ENCODE data around the gene OXCT2.
"Not testable (repeated sequence)": the region's sequence is repeated elsewhere in the genome, so short reads cannot be mapped to it uniquely, and the experiment has no call there.

The OXCT2 gene
- 0.26 to 0.57 reads per million in 2 donors for total RNA-seq

DNA sequence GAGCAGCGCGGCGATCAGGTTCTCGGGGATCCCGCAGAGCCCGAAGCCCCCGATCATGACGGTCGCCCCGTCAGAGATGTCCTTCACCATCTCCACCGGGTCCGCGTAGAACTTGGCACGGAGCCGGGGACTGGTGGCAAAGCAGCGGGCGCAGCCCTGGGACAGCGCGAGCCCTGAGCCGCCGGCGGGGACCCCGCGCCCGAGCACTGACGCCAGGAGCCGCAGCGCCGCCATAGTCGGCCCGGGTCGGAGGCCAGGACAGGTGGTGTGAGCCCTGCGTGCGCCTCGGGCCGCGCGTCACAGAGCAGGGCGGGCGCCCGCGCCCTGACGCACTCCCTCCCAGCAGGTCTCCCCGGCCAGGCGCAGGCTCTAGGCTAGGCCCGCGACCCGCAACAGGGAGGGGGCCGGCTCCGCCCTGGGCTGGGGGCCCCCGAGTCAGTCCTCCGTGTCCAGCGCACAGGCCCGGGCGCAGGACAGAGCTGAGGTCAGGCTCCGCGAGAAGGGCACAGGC is at the start of gene OXCT2:
Gene OXCT2, minus strand, starts transcription at position 327 of the 511 bp plus-strand sequence. Its CDS starts 93 bp downstream, at position 234.
- not testable (repeated sequence) for DNase-seq

DNA sequence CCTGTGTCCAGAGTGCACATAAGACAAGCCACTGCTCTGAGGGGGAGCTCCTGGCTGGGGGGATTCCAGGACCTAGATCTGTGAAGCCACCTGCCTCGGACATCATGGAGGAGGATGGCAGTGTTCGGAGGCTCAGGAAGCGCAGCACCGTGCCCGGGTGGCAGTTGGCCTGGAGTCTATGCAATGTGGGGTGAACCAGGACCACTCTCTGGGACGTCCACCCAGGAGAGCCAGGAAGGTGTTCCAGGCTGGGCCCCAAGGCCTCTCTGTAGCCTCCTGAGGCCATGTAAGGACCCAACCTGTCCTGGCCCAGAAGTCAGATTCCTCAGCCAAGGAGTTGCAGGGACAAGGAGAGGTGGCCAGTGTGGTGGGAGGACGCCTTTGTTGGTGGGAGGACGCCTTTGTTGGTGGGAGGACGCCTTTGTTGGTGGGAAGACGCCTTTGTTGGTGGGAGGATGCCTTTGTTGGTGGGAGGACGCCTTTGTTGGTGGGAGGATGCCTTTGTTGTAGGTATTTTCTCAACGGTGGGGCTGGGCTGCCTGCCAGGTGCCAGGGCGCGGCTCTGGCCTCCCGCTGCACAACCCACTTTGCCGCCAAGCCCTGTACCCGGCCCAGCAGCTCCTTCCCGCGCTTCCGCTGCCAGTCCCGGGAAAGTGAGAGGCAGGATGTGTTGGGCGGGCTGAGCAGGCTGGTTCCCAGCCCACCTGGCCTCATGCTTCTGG is 48.1 kb upstream of the OXCT2 start:
- DNase-seq, result no peak

GRCh38 chr1:39818482-39818881 is 47.3 kb upstream of the OXCT2 start:
- no peak for DNase-seq

DNA sequence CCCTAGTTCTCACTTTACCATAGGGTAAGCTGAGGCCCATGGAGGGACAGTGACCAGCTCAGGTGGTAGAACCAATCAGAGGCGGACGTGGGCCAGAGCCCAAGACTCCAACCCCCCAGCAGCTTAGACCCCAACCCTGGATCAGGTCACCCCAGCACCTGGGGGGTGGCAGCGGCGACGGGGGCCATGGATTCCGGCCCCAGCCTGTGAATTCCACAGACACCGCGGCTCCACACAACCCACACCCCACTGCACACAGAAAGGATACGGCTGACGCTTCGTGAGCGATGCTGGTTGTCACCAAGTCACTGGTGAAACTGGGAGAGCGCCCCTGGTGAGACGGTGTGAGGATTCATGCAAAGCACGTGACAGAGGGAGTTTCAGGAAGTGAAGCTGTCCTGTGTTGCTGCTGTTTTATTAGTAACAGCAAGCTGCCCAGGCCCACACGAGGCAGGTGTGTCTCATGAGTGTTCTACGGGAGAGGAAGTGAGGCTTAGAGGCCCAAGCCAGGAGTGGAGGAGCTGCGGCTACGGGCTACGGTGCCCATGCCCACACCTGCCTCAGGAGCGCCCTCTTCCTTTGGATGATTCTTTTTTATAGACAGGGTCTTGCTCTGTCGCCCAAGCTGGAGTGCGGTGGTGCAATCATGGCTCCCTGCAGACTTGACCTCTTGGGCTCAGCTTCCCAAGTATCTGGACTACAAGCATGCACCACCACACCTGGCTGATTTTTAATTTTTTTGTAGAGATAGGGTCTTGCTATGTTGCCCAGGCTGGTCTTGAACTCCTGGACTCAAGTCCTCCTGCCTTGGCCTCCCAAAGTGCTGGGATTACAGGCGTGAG is 46.2 kb upstream of the OXCT2 start:
- DNase-seq, result not testable (repeated sequence)

DNA sequence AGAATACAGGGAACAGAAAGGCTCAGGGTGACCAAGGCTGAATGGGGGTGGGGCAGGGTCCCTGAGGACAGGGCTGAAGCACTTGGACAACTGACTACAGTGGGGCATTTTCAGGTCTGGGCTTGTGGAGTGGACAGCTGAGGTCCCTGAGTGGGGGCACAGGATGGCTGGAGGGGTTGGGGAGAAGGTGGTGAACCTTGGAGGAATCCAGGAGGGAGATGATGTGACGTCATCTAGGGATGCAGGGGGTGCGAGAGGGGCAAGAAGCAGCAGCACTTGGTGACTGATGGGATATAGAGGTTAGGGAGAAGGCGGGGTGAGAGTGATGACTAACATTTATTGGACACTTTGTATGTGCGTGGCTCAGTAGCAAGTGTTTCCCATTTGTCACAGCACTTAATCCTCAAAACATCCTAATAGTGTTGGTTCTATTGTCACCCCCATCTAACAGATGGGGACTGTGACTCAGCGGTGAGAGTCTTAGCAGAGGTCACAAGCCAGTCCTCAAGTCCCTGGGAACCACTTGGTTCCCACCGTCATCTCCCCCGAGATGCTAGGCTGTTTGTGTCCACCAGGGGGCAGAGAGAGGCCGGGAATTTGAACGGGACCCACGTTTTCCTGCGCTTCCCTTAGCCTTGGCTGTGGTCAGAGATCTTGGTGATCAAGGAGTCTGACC is 45.4 kb upstream of the OXCT2 start:
- no peak for DNase-seq

GRCh38 chr1:39812913-39813312 is 41.8 kb upstream of the OXCT2 start:
- no peak for DNase-seq

DNA sequence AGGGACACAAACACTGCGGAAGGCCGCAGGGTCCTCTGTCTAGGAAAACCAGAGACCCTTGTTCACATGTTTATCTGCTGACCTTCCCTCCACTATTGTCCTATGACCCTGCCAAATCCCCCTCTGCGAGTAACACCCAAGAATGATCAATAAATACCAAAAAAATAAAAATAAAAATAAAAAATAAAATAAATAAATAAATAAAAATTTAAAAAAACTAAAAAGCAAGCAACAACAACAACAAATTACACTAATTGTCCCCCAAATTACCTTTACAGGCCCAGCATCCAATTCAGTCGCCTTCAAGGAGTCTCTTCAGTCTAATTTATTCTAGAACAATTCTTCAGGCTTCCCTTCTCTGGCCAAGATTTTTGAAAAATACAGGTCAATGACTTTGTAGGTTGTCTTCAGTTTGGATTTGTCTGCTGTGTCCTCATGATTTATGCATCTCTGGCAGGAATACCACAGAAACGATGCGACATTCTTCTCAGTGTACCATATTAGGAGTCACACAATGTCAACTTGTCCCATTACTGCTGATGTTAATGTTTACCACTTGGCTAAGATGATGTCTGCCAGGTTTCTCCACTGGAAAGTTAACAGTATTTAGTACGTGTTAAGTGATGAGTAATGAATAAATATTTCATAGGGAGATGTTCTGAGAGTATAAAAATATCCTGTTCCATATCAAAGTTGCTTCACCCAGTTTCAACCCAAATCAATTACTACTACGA is 37.8 kb upstream of the OXCT2 start:
- no peak for DNase-seq

GRCh38 chr1:39805385-39805784 is 34.2 kb upstream of the OXCT2 start:
- DNase-seq, result no peak

DNA sequence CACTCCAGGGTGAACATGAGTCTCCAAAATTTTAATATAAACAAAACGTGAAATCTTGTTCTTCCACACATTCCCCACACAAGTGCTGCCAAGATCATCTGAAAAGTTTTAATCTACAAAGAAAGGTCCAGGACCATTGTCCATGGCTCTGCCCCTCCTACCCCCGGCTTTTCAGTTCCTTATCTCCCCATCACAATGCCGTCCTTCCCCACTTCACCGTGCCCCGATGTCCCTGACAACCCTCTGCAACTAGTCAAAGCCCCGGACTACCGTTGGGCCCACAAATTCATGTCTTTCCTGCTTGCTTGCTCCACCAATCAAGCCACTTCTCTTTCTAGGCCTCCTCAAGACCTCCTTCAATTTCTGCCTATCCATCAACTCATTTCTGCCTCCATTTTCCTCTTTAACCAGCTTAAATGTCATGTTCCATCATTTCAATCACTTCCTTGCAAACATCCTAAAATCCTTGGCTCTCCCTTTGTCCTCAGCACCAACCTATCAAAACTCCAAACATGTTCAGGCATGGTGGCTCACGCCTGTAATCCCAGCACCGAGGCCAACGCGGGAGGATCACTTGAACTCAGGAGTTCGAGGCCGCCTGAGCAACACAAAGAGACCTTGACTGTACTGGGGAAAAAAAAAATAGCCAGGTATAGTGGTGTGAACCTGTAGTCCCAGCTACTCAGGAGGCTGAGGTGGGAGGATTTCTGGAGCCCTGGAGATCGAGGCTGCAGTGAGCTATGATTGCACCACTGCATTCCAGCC is 31.5 kb upstream of the OXCT2 start:
- no peak for DNase-seq

DNA sequence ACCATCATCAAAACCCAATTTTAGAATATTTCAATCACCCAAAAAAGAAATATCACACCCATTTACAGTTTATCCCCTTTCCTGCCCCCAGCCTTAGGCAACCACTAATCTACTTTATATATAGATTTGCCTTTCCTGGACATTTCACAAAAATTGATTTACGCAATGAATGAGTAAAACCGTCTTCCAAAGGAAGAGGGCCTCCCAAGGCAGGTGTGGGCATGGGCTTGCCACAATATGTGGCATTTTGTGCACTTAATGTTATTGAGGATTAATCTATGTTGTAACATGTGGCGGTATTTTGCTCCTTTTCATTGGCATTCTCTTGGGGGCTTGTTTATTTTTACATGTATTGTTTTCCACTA is 29.3 kb upstream of the OXCT2 start:
- DNase-seq, result no peak

DNA sequence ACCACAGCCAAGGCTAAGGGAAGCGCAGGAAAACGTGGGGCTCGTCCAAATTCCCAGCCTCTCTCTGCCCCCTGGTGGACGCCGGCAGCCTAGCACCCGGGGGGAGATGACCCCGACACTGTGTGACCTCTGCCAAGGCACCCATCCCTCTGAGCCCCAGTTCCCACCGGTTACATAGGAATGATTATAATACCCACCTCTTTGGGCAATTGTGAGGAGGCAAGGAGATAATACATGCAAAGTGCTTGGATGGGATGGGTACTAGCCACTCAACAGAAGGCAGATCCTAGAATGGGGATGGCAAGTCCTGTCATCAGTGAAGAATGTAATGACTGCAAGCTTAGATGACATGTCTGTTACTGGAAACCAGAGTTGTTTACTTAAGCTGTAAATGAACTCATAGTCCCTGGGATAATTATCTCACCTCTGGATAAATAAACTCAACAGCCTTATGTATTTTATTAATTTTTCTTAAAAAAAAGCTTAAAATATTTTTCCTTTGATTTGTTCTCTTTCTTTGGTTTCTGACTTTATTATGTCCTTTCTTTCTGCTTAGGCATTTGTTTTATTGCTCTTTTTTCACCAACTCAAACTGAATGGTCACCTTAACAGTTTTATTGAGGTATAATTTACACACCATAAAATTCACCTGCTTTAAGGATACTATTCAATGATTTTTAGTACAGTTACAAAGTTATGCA is 28.8 kb upstream of the OXCT2 start:
- DNase-seq, result peak; percentile 34

GRCh38 chr1:39798859-39799769 is 28.0 kb upstream of the OXCT2 start:
- not testable (repeated sequence) for DNase-seq

DNA sequence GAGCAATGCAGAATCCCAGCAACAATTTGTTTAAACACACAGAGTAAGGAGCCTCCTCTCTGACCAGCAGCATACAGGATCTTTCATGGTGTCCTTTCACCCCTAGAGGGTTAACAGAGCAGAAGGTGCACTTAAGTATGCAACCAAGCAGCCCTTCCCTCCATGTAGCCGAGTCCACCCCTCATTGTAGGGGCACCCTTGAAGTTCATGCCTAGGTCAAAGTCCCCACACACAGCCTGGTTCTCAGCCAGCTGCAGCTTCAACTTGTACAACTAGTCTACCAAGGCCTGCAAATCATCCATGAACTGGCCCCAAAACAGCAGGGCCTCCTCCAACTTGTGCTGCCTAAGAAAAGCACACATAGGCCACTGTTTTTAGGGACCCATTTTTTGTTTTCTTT is 24.5 kb upstream of the OXCT2 start:
- DNase-seq, result no peak

- DNase-seq, result no peak
Observed at GRCh38 chr1:39791838-39792237, 20.7 kb upstream of the OXCT2 start.

DNA sequence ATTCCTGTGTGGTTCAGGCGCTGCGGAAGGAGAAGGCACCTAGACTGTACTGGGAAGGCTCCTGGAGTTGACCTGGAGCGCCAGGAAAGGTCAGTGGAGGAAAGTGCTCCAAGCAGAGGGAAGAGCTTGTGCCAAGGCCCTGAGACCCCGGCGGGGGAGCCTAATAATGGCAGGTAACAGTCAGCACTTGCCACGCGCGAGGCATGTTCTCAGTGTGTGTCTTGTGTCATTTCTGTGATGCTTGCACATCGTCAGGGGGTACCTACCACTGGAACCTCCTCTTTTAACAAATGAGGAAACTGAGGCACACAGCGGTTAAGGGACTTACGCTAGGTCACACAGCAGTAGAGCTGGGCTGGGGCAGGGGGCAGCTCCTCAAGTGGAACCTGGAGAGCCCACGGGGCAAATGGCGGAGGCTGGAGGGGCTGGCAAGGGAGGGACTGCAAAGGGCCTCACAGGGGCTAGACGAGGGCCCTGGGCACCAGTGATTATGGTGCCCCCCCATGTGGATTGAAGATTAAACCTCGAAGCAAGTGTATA is 18.5 kb upstream of the OXCT2 start:
- no peak for DNase-seq

GRCh38 chr1:39788758-39789570 is 17.8 kb upstream of the OXCT2 start, which contains the start of gene BMP8B:
Gene BMP8B (minus strand): TSS chr1:39788865. CDS start chr1:39788485, 380 bp downstream.
- DNase-seq, result peak; percentile 56

DNA sequence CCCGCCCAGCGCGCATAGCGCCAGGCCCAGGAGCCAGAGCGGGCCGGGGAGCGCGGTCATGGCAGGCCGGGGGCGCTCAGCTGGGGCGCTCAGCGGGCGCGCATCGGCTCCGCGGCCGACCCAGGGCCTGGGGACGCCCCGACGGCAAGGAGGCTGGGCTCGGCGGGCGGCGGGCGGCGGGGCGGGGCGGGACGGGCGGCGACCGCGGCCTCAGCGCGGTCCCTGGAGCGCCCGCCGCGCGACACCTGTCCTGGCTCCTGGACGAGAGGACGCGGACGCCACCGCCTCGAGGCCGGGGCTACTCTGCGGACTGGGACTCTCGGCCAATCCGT is 17.2 kb upstream of the OXCT2 start:
- DNase-seq, result no peak

DNA sequence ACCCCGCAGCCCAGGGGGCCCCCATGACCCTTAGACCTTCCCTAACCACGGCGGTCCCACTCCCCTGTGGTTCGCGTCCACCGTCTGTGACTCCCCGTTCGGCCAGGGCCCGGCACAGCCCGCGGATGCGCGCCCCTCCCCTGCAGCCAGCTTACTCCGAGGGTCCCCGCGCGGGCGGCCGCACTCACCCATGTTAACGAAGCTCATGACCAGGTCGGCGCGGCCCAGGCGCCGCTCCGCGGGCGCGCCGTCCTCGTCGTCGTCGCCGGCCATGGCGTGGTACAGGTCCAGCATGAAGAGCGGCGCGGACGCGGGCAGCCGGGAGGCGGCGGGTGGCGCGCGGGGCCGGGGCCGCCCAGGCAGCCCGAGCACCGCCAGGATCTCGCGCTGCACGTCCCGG is 16.8 kb upstream of the OXCT2 start:
- DNase-seq, result not testable (repeated sequence)

DNA sequence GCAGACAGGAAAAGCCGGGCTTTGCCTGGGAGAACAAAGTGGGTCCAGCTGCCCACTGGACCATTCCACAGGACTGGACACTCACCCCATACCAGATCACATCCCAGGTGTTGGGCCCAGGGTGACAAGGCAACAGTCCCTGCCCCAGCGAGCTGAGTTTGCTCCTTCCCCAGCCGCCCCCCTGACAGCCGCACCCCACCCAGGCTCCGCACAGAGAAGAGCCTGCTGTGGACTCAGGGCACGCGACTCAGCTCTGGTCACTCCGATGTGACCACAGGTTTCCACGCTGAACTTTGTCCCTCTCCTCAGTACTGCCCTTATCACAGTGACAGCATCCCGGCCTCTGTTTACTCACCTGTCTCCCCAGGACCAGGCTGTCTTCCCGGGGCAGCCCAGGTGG is 16.3 kb upstream of the OXCT2 start:
- no peak for DNase-seq

Measured in activated gamma-delta T cell (primary cell).